IMR-90 (cell line): ENCODE measurements around the gene TRNAU1AP. TPM values are rescaled to one million over a fixed set of nuclear protein-coding genes. Genes with fewer than 3 reads are reported as not detected.
"Not testable (repeated sequence)": the region's sequence is repeated elsewhere in the genome, so short reads cannot be mapped to it uniquely, and the experiment has no call there.

ENCODE experiments used
- ATAC-seq: fragments of 200-7000 bp; cut with Tn5 transposase; 2 replicates; pipeline ENCODE4 v1.9.1; 2020; ENCODE audit warnings: low read depth, mild to moderate bottlenecking, moderate library complexity
- BruUV-seq: library from RNA; stranded (reverse); fragments of 400-500 nt; replicated peaks from 2 replicates; lab custom pipeline; 2021; lab: Mats Ljungman, UMichigan
- CTCF ChIA-PET: fragments of 300-600 bp; formaldehyde crosslinking; extraction: SDS; loops from one replicate; lab custom pipeline; 2021; ENCODE audit warnings: antibody characterized with exemption; lab: Yijun Ruan, JAX
- POLR2A ChIA-PET: fragments of 300-600 bp; sonication (Branson Sonifier 250); formaldehyde crosslinking; loops from one replicate; lab custom pipeline; 2022; ENCODE audit warnings: antibody characterized with exemption; ENCODE audit not compliant: unreplicated experiment; lab: Charles Lee
- DNase-seq: peaks from one replicate; pipeline ENCODE4 v3.0.0; 2013
- H2AFZ ChIP-seq: replicated peaks from 2 replicates; pipeline ENCODE3; 2013; ENCODE audit warnings: low read length, mild to moderate bottlenecking; ENCODE audit not compliant: poor library complexity
- H2AK5ac ChIP-seq: 2 replicates; pipeline ENCODE4 v1.6.1; 2013; ENCODE audit warnings: low read depth, low read length, inconsistent platforms
- H2AK9ac ChIP-seq: replicated peaks from 2 replicates; pipeline ENCODE3; 2013; ENCODE audit warnings: mild to moderate bottlenecking, low read depth, low read length, moderate library complexity; ENCODE audit not compliant: poor library complexity
- H2BK120ac ChIP-seq: 2 replicates; pipeline ENCODE4 v1.6.1; 2013; ENCODE audit warnings: low read depth, low read length, inconsistent platforms
- H2BK15ac ChIP-seq: 3 replicates; pipeline ENCODE4 v1.6.1; 2013; ENCODE audit warnings: low read depth, low read length, inconsistent platforms
- H2BK20ac ChIP-seq: 2 replicates; pipeline ENCODE4 v1.6.1; 2013; ENCODE audit warnings: low read depth, mild to moderate bottlenecking, inconsistent platforms, low read length, moderate library complexity
- H2BK5ac ChIP-seq: 2 replicates; pipeline ENCODE4 v1.6.1; 2013; ENCODE audit warnings: mild to moderate bottlenecking, low read depth, low read length, inconsistent platforms; ENCODE audit not compliant: poor library complexity, severe bottlenecking
- H3K14ac ChIP-seq: replicated peaks from 2 replicates; pipeline ENCODE4 v1.6.1; 2013; ENCODE audit warnings: low read depth, low read length, inconsistent platforms
- H3K18ac ChIP-seq: 2 replicates; pipeline ENCODE4 v1.6.1; 2013; ENCODE audit warnings: low read depth, low read length, control low read depth
- H3K23ac ChIP-seq: 2 replicates; pipeline ENCODE4 v1.6.1; 2013; ENCODE audit warnings: low read depth, low read length, inconsistent platforms
- H3K27ac ChIP-seq: 2 replicates; pipeline ENCODE4 v1.5.1; 2013; ENCODE audit warnings: mild to moderate bottlenecking, control low read depth, low read length; ENCODE audit not compliant: insufficient read depth
- H3K27me3 ChIP-seq: 2 replicates; pipeline ENCODE4 v1.6.1; 2013; ENCODE audit warnings: low read length; ENCODE audit not compliant: control insufficient read depth, insufficient read depth
- H3K36me3 ChIP-seq: 2 replicates; pipeline ENCODE4 v1.6.1; 2013; ENCODE audit warnings: low read length, mixed read lengths; ENCODE audit not compliant: control insufficient read depth, insufficient read depth
- H3K4ac ChIP-seq: 2 replicates; pipeline ENCODE4 v1.6.1; 2013; ENCODE audit warnings: low read depth, low read length, inconsistent platforms
- H3K4me1 ChIP-seq: 2 replicates; pipeline ENCODE4 v1.6.1; 2013; ENCODE audit warnings: low read length, mixed read lengths; ENCODE audit not compliant: control insufficient read depth, insufficient read depth
- H3K4me2 ChIP-seq: 2 replicates; pipeline ENCODE4 v1.6.1; 2013; ENCODE audit warnings: low read depth, mild to moderate bottlenecking, control low read depth, low read length, moderate library complexity
- H3K4me3 ChIP-seq: 2 replicates; pipeline ENCODE4 v1.5.1; 2013; ENCODE audit warnings: low read depth, mild to moderate bottlenecking, control low read depth, low read length, moderate library complexity; ENCODE audit not compliant: insufficient read depth
- H3K56ac ChIP-seq: 2 replicates; pipeline ENCODE4 v1.6.1; 2013; ENCODE audit warnings: low read length, inconsistent platforms; ENCODE audit not compliant: insufficient read depth; ENCODE audit errors: extremely low read depth
- H3K79me1 ChIP-seq, 2 experiments: 2 replicates each; pipeline ENCODE4 v1.6.1; 2013; ENCODE audit warnings: low read length in 2 of 2, inconsistent platforms in 1 of 2, low read depth in 1 of 2
- H3K9ac ChIP-seq: 2 replicates; pipeline ENCODE4 v1.6.1; 2013; ENCODE audit warnings: low read depth, low read length, control low read depth
- H3K9me1 ChIP-seq: 2 replicates; pipeline ENCODE4 v1.6.1; 2013; ENCODE audit warnings: low read length, inconsistent platforms; ENCODE audit not compliant: insufficient read depth
- H3K9me3 ChIP-seq: 2 replicates; pipeline ENCODE4 v1.6.1; 2013; ENCODE audit warnings: low read length; ENCODE audit not compliant: control insufficient read depth, insufficient read depth
- H4K20me1 ChIP-seq: 2 replicates; pipeline ENCODE4 v1.6.1; 2013; ENCODE audit warnings: low read length, inconsistent platforms; ENCODE audit not compliant: insufficient read depth
- H4K5ac ChIP-seq: 2 replicates; pipeline ENCODE4 v1.6.1; 2013; ENCODE audit warnings: mild to moderate bottlenecking, low read depth, low read length, control low read depth
- H4K8ac ChIP-seq, 2 experiments: 2 replicates each; pipeline ENCODE4 v1.6.1; 2013; ENCODE audit warnings: low read depth in 2 of 2, low read length in 2 of 2, control low read depth in 1 of 2, inconsistent platforms in 1 of 2
- H4K91ac ChIP-seq: 2 replicates; pipeline ENCODE4 v1.6.1; 2013; ENCODE audit warnings: low read depth, low read length, inconsistent platforms; ENCODE audit not compliant: insufficient read depth
- WGBS, 2 experiments: methylation state at CpG; one replicate each; pipeline versions ENCODE4 v1.1.5 to v1.1.7; 2013; ENCODE audit warnings: missing lambda C conversion rate in 2 of 2; ENCODE audit not compliant: insufficient read length in 1 of 2; ENCODE audit errors: extremely low coverage in 2 of 2; 5-methylcytosine and 5-hydroxymethylcytosine counted together
- dilution Hi-C: fragments of 300-500 bp; cut with HindIII; formaldehyde crosslinking; loops from one replicate; pipeline ENCODE4 v1.14.3; 2018; ENCODE audit warnings: low sequenced_read_pairs; ENCODE audit not compliant: unreplicated experiment
- in situ Hi-C: fragments of 300-500 bp; cut with MboI; formaldehyde crosslinking; loops from 3 replicates; pipeline ENCODE4 v1.14.3; 2019; ENCODE audit warnings: low sequenced_read_pairs, inconsistent platforms, mixed read lengths
- intact Hi-C: fragments of 100-400 bp; cut with micrococcal nuclease; formaldehyde crosslinking; loops from 2 replicates; pipeline ENCODE4 v1.10.0; 2022
- polyA plus RNA-seq, 3 experiments: library from polyadenylated mRNA; depleted of rRNA; stranded (reverse); fragments of >200 nt; gene quantifications; 2 replicates each; pipeline ENCODE4 v1.2.3, GENCODE V29; 2012; ENCODE audit warnings: low replicate concordance in 1 of 3
- total RNA-seq: library from RNA; depleted of rRNA; stranded (reverse); fragments of >200 nt; gene quantifications from 2 replicates; pipeline ENCODE4 v1.2.3, GENCODE V29; 2012

Gene TRNAU1AP
- total and polyA plus RNA-seq, 2 of the 4 experiments (the other 2 are of a cell fraction) = 23.3 to 23.8 TPM

DNA sequence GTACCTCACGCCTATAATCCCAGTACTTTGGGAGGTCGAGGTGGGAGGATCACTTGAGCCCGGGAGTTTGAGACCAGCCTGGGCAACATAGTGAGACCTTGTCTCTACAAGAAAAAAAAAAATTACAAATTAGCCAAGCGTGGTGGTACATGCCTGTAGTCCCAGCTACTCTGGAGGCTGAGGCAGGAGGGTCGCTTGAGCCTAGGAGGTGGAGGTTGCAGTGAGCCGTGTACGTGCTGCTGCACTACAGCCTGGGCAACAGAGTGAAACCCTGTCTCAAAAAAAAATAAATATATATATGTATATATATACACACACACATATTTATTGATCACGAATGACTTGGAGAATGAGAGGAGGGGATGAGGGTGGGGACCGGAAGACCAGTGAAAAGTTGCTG is 30.3 kb upstream of the TRNAU1AP start:
- not testable (repeated sequence) for BruUV-seq

DNA sequence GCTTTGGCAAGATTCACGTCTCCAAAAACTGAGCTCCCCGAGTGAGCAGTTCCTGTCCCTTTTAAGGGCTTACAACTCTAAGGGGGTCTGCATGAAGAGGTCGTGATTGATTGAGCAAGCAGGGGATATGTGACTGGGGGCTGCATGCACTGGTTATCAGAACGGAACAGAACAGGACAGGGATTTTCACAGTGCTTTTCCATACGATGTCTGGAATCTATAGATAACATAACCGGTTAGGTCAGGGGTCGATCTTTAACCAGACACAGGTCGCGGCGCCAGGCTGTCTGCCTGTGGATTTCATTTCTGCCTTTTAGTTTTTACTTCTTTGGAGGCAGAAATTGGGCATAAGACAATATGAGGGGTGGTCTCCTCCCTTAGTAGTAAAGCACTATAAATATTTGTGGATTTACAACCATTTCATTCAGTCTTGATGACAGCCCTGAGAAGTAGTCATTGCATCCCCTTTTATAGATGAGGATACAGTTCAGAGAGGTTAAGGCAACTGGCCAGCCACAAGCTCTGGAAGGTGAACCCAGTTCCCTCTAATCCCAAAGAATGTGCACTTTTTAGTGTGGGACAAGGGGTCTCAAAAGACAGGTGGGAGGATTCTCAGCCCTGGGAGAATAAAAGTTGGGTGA is 27.8 kb upstream of the TRNAU1AP start:
- H2AK9ac ChIP-seq, H4K8ac ChIP-seq, H3K27ac ChIP-seq, H2AK5ac ChIP-seq, H2BK5ac ChIP-seq, H3K4me2 ChIP-seq, H2BK120ac ChIP-seq, H2AFZ ChIP-seq, H3K23ac ChIP-seq, H3K14ac ChIP-seq, DNase-seq, H4K20me1 ChIP-seq, H3K18ac ChIP-seq, POLR2A ChIA-PET, H3K4me1 ChIP-seq, H4K91ac ChIP-seq, H3K9me3 ChIP-seq, H3K9me1 ChIP-seq, BruUV-seq, CTCF ChIA-PET, H4K5ac ChIP-seq, H3K27me3 ChIP-seq, H2BK15ac ChIP-seq, H3K4ac ChIP-seq, H3K36me3 ChIP-seq, H2BK20ac ChIP-seq, in situ Hi-C loops, H3K9ac ChIP-seq, ATAC-seq, H3K56ac ChIP-seq, dilution Hi-C loops, intact Hi-C loops, H3K4me3 ChIP-seq: not testable (repeated sequence)
- peaks cover 22 to 61% of the 10 kb centered on the region in 2 experiments for H3K79me1 ChIP-seq
- no CpG with 5 or more reads among the region's 10 CpGs for WGBS, 2 experiments

More for the DNA sequence above, 30.3 kb upstream of the TRNAU1AP start:
- H3K27me3 ChIP-seq, H3K4me1 ChIP-seq, H3K14ac ChIP-seq, POLR2A ChIA-PET, CTCF ChIA-PET, H3K36me3 ChIP-seq, H3K9ac ChIP-seq, H3K23ac ChIP-seq, H2AK5ac ChIP-seq, H4K91ac ChIP-seq, H3K9me1 ChIP-seq, H2BK15ac ChIP-seq, H3K4me3 ChIP-seq, H4K5ac ChIP-seq, H3K18ac ChIP-seq, intact Hi-C loops, H3K4me2 ChIP-seq, H3K9me3 ChIP-seq, H2AFZ ChIP-seq, H2BK120ac ChIP-seq, H2BK20ac ChIP-seq, H4K8ac ChIP-seq, H3K56ac ChIP-seq, H2AK9ac ChIP-seq, H2BK5ac ChIP-seq, H3K4ac ChIP-seq, in situ Hi-C loops, DNase-seq, dilution Hi-C loops, H3K27ac ChIP-seq, ATAC-seq: not testable (repeated sequence)
- no CpG with 5 or more reads among the region's 9 CpGs for WGBS, 2 experiments
- Histone ChIP-seq H4K20me1 (peaks cover 17% of the 10 kb centered on the region), H3K79me1 (peaks cover 34 to 79% of the 10 kb centered on the region in 2 experiments)
